GM12892 (cell line): Measurements from ENCODE around the gene KIZ.

ENCODE experiments used
- POLR2A ChIP-seq: IDR thresholded peaks from 2 replicates; pipeline ENCODE4 v1.6.1; 2011; ENCODE audit warnings: low read depth, low read length, control low read depth
- POLR2AphosphoS5 ChIP-seq: IDR thresholded peaks from 2 replicates; pipeline ENCODE4 v1.6.1; 2011; ENCODE audit warnings: low read depth, low read length, control low read depth
- TAF1 ChIP-seq: IDR thresholded peaks from 2 replicates; pipeline ENCODE4 v1.6.1; 2011; ENCODE audit warnings: low read depth, mild to moderate bottlenecking, control low read depth, low read length, borderline replicate concordance

- no peak for TF ChIP-seq POLR2AphosphoS5
- TF ChIP-seq POLR2A, result no peak
- no peak for TF ChIP-seq TAF1
Measured at GRCh38 chr20:21089391-21089790, 36.5 kb upstream of the KIZ start.
